Left colon (tissue), 2 donors: ENCODE measurements around the gene CHTF18. TPM values are rescaled to one million over a fixed set of nuclear protein-coding genes. Genes with fewer than 3 reads are reported as not detected.

ENCODE experiments used
- ATAC-seq: fragments of 200-7000 bp; cut with Tn5 transposase; one replicate; pipeline ENCODE4 v1.9.1; 2020; ENCODE audit warnings: mild to moderate bottlenecking, moderate library complexity
- DNase-seq, 2 donors: peaks; one replicate each; pipeline ENCODE4 v3.0.0-alpha.2; 2020
- intact Hi-C, 2 donors: fragments of 100-400 bp; cut with DNase I in 1 of 2; cut with micrococcal nuclease in 1 of 2; formaldehyde crosslinking; loops; one replicate each; pipeline versions ENCODE4 v1.11.2 to v1.14.0; 2022; cut with DNase I, micrococcal nuclease
- total RNA-seq, 2 donors: library from RNA; stranded (reverse); fragmentation: NEBNext Ultra II Directional; extraction: Animal tissue kit (Norgen Biotek cat#: 25700); gene quantifications; one replicate each; pipeline ENCODE4 v1.2.1, GENCODE V29; 2021
- donor health status: DM: no; HTN: no; CAD: no.
- donor health status: DM: yes; HTN: yes; CAD: no.

The CHTF18 gene
- total RNA-seq, 2 donors from 2014 or later, result 9.5 to 20.3 TPM

DNA sequence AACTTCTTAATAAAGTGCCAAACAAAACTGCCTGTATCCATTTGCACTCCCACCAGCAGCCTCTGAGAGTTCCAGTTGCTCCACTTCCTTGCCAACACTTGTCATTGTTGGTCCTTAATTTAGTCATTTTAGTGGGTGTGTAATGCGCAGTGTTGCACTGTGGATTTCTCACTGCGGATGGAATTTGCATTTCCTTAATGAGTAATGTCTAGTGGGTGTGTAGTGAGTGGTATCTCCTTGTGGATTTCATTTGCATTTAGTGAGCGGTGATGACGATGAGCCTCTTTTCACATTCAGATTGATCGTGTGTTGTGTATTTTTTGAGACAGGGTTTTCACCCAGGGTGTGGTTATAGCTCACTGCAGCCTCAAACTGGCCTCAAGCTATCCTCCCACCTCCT lies 32.0 kb upstream of the CHTF18 start:
- intact Hi-C loops, result loop anchor here in 1 of 2 donors (10.0 kb wide), 1 partner anchor 52 kb away; the partner anchor contains the start of gene FBXL16
- no peak for ATAC-seq
- no peak for DNase-seq

- DNase-seq, result no peak
- peak; percentile 30 for ATAC-seq
- intact Hi-C loops, result loop anchor here in 1 of 2 donors (10.0 kb wide), 1 partner anchor 55 kb away; the partner anchor contains the start of gene FBXL16
These were observed 29.1 kb upstream of the CHTF18 start for GRCh38 chr16:759110-759910.

GRCh38 chr16:760065-760464 lies 28.4 kb upstream of the CHTF18 start:
- intact Hi-C loops, result no loop called here
- ATAC-seq (no peak), DNase-seq (no peak)

DNA sequence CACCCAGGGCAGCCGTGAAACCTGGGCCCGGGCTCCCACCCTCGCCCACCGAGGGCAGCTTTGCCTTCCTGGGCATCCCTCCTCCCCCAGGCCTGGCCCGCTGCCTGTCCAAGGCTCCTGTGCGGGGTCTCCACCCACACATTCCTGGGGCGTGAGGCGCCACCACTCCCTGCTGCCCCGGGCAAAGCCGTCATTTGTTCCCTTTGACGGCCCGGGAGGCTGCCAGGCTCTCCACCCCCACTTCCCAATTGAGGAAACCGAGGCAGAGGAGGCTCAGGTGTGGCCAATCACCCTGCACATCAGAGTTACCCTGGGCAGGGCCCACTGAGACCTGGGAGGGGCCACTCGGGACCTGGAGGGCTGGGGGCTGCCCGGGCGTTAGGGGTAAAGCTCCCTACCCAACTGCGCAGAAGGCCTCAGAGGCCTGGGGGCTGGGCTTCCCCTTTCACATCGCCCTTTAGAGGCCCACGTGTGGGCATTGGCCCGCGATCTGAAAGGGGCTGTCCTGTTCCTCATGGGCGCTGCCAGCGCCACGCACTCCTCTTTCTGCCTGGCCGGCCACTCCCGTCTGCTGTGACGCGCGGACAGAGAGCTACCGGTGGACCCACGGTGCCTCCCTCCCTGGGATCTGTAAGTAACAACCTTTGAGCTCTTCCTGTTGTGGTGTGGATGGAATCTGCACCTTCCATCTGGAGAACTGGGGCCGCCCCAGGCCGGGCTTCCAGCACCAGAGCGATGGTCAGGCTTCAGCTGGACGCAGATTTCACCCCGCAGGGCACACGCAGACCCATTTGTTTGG lies 27.7 kb upstream of the CHTF18 start, which contains the start of gene MSLN:
Gene MSLN, plus strand, starts transcription at position 190 of the 799 bp plus-strand sequence. CDS start 1,947 bp downstream, outside the sequence.
- ATAC-seq (peak; percentile 59), DNase-seq (peak in 1 of 2 donors; percentile 23)
- intact Hi-C loops, result no loop called here

GRCh38 chr16:761625-762513 lies 26.6 kb upstream of the CHTF18 start:
- ATAC-seq (peak; percentile 55), DNase-seq (no peak)
- intact Hi-C loops, result no loop called here

DNA sequence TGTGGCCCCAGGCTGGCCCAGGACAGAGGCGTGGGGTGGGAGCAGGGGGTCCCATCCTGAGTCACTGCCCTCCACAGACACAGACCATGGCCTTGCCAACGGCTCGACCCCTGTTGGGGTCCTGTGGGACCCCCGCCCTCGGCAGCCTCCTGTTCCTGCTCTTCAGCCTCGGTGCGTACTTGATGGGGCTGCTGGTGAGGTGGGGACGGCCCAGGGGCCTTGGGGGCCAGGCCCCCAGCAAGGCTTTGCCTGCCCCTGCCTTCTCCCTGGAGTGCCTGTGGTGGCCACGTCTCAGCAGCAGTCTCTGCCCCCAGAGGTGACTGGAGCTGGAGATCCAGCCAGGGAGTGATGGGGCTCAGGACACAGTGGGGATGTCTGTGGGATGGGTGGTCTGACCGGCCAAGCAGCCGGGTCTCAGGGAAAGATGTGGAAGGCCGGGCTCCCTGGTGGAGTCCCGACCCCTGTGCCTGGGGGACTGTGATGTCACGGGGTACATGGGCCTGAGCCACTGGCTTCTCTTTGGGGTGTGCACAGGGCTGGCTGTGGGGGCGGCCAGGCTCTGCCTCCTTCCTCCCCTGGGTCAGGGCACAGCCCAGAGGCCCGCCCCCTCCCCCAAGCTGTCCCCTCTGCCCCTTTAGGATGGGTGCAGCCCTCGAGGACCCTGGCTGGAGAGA lies 25.7 kb upstream of the CHTF18 start:
- no peak for DNase-seq
- intact Hi-C loops, result no loop called here
- ATAC-seq, result no peak

- no peak for DNase-seq
- intact Hi-C loops, result no loop called here
- ATAC-seq, result no peak
These were observed 24.8 kb upstream of the CHTF18 start for GRCh38 chr16:763369-764183.

DNA sequence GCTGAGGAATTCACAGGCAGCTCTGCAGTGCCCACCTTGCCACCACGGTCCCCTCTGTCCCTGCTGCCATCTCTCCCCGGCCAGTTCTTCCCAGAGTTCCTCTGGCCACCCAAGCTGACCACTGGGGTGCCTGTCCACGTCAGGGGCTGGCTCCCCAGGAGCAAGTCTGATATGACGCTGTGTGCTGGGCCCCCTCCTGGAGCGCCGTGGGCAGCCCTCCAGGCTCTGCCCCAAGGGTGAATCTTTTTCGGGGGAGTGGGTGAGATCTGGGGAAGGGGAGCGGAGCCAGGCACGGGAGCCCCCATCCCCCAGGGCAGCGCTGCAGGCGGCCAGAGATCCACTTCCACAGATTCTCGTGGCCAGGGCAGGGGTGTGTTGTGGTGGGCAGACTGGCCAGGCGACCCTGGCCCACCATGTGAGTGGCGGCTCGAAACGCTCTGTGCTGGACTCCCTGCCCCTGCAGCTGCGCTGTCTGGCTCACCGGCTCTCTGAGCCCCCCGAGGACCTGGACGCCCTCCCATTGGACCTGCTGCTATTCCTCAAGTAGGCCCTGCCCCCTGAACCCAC lies 24.2 kb upstream of the CHTF18 start:
- no peak for ATAC-seq
- intact Hi-C loops, result no loop called here
- no peak for DNase-seq

DNA sequence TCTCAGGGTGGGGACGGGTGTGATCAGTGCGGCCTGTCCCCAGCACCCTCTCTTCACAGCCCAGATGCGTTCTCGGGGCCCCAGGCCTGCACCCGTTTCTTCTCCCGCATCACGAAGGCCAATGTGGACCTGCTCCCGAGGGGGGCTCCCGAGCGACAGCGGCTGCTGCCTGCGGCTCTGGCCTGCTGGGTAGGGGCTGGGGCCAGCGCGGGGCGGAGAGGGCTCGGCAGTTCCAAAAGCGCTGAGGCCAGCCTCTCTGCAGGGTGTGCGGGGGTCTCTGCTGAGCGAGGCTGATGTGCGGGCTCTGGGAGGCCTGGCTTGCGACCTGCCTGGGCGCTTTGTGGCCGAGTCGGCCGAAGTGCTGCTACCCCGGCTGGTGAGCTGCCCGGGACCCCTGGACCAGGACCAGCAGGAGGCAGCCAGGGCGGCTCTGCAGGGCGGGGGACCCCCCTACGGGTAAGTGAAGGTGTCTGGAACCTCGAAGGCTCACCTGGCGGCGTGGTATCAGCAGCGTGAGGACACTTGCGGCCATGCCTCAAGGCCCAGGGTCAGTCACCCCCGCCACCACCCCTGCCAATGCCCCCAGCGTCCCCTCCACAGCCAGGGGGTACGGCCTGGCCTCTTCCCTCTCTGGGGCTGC lies 23.5 kb upstream of the CHTF18 start:
- DNase-seq (peak in 1 of 2 donors; percentile 22), ATAC-seq (no peak)
- intact Hi-C loops, result no loop called here

- DNase-seq (no peak), ATAC-seq (no peak)
- intact Hi-C loops, result no loop called here
These were observed 22.9 kb upstream of the CHTF18 start for GRCh38 chr16:765488-765865.

DNA sequence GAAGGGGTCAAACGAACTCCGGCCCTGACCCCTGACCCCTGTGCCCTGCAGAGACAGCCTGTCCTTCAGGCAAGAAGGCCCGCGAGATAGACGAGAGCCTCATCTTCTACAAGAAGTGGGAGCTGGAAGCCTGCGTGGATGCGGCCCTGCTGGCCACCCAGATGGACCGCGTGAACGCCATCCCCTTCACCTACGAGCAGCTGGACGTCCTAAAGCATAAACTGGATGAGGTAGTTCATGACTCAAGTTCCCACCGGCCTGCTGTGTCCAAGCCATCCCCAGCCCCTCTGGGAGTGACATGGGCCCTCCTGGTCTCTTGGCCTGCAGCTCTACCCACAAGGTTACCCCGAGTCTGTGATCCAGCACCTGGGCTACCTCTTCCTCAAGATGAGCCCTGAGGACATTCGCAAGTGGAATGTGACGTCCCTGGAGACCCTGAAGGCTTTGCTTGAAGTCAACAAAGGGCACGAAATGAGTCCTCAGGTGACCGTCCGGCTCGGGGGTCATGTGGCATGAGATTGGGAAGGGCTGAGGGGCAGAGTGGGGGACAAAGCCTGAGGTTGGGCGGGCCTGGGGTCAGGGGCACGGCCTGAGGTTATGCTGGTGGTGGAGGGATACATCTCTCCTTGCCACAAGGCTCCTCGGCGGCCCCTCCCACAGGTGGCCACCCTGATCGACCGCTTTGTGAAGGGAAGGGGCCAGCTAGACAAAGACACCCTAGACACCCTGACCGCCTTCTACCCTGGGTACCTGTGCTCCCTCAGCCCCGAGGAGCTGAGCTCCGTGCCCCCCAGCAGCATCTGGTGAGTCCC lies 22.2 kb upstream of the CHTF18 start:
- DNase-seq, result no peak
- ATAC-seq, result no peak
- intact Hi-C loops, result no loop called here

- DNase-seq (no peak), ATAC-seq (no peak)
- intact Hi-C loops, result no loop called here
These were observed 21.4 kb upstream of the CHTF18 start for GRCh38 chr16:766820-767640.

DNA sequence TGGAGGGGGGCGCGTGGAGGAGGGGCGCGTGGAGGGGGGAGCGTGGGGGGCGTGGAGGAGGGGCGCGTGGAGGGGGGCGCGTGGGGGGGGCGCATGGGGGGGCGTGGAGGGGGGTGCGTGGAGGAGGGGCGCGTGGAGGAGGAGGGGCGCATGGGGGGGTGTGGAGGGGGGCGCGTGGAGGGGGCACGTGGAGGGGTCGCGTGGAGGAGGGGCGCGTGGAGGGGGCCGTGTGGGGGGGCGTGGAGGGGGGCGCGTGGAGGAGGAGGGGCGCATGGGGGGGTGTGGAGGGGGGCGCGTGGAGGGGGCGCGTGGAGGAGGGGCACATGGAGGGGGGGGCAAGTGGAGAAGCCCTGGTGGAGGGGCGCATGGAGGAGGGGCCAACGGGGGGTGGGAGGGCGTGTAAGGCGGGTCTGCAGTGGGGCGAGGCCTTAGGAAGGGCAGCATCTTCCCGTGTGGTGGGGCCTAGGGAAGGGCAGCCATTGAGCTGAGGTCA lies 20.6 kb upstream of the CHTF18 start:
- ATAC-seq, result no peak

GRCh38 chr16:768428-768827 lies 20.0 kb upstream of the CHTF18 start:
- ATAC-seq (no peak), DNase-seq (no peak)
- intact Hi-C loops, result no loop called here

More for the DNA sequence above, 20.6 kb upstream of the CHTF18 start:
- intact Hi-C loops, result no loop called here
- no peak for DNase-seq

GRCh38 chr16:769184-769784 lies 19.1 kb upstream of the CHTF18 start:
- intact Hi-C loops, result no loop called here
- DNase-seq (no peak), ATAC-seq (no peak)
